GM06990 (cell line): ENCODE measurements around the gene ESYT2.
"Not testable (repeated sequence)": the region's sequence is repeated elsewhere in the genome, so short reads cannot be mapped to it uniquely, and the experiment has no call there.

Source experiments
- DNase-seq: peaks from one replicate; pipeline ENCODE4 v3.0.0-alpha.2; 2011; ENCODE audit not compliant: insufficient read length; ENCODE audit errors: extremely low read depth
- H3K27me3 ChIP-seq: replicated peaks from 2 replicates; pipeline ENCODE4 v1.6.0; 2011; ENCODE audit warnings: low read length; ENCODE audit not compliant: control insufficient read depth, insufficient read depth
- H3K36me3 ChIP-seq: 2 replicates; pipeline ENCODE4 v1.5.1; 2011; ENCODE audit warnings: low read length; ENCODE audit not compliant: control insufficient read depth, insufficient read depth
- H3K4me3 ChIP-seq: replicated peaks from 2 replicates; pipeline ENCODE4 v1.5.1; 2011; ENCODE audit warnings: low read depth, mild to moderate bottlenecking, control low read depth, low read length
- CTCF ChIP-seq: IDR thresholded peaks from 2 replicates; pipeline ENCODE4 v1.5.1; 2011; ENCODE audit warnings: low read length, control low read depth, mild to moderate bottlenecking, inconsistent platforms; ENCODE audit not compliant: insufficient read depth, poor library complexity, severe bottlenecking

Gene ESYT2

DNA sequence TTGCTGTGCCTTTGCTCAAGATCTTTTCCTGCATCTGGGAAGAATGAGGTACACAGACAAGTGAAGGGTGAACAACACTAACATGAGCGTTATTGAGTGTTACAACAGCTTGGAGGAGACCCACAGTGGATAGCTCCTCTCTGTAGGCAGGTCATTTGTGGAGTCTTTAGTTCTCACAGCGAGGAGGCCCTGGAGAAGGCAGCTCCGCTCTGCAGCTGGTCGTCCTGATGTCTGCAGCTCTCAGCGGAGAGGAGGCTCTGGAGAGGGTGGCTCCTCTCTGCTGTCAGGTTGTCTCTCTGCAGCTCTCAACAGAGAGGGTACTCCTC is 20.1 kb upstream of the ESYT2 start:
- H3K4me3 ChIP-seq = no peak overlapping the region
- no peak for DNase-seq
- H3K36me3 ChIP-seq = no peaks in the 10 kb centered on the region
- TF ChIP-seq CTCF = no peak
- H3K27me3 ChIP-seq = no peaks in the 10 kb centered on the region

DNA sequence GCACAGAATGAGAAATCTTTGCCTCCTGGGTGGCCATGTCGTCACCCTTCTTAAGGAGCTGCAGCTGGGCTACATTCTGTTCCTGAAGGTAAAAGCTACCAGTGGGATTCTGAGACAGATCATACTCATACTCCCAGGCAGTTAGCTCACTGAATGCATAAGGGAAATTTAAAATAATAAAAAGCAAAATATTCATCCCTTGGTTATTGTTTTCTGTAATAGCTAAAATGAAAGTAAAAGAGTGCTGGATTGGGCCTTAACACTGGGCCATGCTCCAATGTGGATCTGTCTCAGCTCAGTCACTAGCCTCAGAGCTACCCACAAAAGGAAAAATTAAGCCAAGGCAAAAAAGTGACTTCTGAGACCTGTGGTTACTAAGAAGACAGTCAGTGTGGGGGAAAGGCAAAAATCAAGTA is 18.1 kb upstream of the ESYT2 start:
- TF ChIP-seq CTCF = no peak
- no peak for DNase-seq
- Histone ChIP-seq H3K4me3 (no peak overlapping the region), H3K36me3 (no peaks in the 10 kb centered on the region), H3K27me3 (no peaks in the 10 kb centered on the region)

DNA sequence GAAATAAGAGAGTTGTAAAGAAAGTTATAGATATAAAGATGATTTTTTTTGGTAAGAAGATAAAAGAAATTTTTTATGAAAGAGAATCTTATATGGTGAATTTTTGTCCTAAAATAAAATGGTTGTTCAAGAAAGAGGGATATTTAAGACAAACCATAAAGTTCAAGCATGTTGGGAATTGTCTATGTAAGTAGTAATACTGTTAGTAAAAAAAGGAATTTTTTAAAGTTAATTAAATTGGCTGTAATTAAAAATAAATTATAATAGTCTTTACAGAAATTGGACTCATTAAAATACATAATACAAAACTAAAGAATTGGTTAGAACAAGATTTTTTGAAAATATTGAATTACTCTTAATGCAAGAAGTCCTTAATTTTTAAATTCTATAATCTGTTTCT is 17.0 kb upstream of the ESYT2 start:
- no peaks in the 10 kb centered on the region for H3K27me3 ChIP-seq
- no peak for TF ChIP-seq CTCF
- H3K36me3 ChIP-seq = no peaks in the 10 kb centered on the region
- H3K4me3 ChIP-seq = no peak overlapping the region
- DNase-seq = no peak

DNA sequence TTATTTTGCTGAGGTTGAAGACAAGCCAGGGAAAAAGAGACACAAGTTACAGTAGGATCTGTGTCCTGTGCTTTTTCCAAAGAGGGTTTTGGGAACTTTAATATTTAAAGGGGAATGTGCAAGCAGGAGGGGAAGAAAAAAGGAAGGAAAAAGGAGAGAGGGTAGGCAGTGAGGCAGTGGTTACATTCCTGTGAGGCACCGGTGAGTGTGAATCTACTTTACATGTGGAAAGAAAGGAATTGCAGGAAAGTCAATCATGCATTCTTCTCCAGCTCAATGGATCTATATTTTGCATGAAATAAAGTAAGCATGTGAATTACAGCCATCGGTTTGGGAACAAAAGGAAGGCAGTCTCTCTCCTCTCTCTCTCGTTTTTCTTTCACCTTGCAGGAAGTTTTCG is 14.5 kb upstream of the ESYT2 start:
- TF ChIP-seq CTCF = no peak
- DNase-seq = no peak
- H3K4me3 ChIP-seq = no peak overlapping the region
- H3K27me3 ChIP-seq = no peaks in the 10 kb centered on the region
- no peaks in the 10 kb centered on the region for H3K36me3 ChIP-seq

GRCh38 chr7:158842486-158842885 is 13.2 kb upstream of the ESYT2 start:
- no peak for DNase-seq
- no peaks in the 10 kb centered on the region for H3K36me3 ChIP-seq
- H3K4me3 ChIP-seq = no peak overlapping the region
- H3K27me3 ChIP-seq = no peaks in the 10 kb centered on the region
- no peak for TF ChIP-seq CTCF

- no peak overlapping the region for H3K4me3 ChIP-seq
- no peak for DNase-seq
- TF ChIP-seq CTCF = no peak
- H3K36me3 ChIP-seq = no peaks in the 10 kb centered on the region
- H3K27me3 ChIP-seq = no peaks in the 10 kb centered on the region
Observed at GRCh38 chr7:158840604-158841003, 11.3 kb upstream of the ESYT2 start.

DNA sequence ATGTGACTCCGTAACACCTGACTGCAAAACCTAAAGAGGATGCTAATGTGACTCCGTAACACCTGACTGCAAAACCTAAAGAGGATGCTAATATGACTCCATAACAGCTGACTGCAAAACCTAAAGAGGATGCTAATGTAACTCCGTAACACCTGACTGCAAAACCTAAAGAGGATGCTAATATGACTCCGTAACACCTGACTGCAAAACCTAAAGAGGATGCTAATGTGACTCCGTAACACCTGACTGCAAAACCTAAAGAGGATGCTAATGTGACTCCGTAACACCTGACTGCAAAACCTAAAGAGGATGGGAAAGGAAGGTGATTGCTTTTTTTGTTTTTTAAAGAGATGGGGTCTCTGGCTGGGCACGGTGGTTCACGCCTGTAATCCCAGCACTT is 9.9 kb upstream of the ESYT2 start:
- H3K4me3 ChIP-seq, DNase-seq, H3K36me3 ChIP-seq, H3K27me3 ChIP-seq: not testable (repeated sequence)
